GM12878 (cell line): ENCODE data around the gene ZYX. TPM values are rescaled to one million over a fixed set of nuclear protein-coding genes. Genes with fewer than 3 reads are reported as not detected.
A peak's percentile ranks its signal among the peaks of the same experiment; 100 is the strongest.

Source experiments
- ATAC-seq: fragments of 200-7000 bp; cut with Tn5 transposase; 3 replicates; pipeline ENCODE4 v1.9.1; 2020; ENCODE audit warnings: mild to moderate bottlenecking, moderate library complexity
- BruUV-seq: library from RNA; stranded (reverse); fragments of 400-500 nt; replicated peaks from 2 replicates; lab custom pipeline; 2021; lab: Mats Ljungman, UMichigan
- CTCF ChIA-PET: fragments of 300-600 bp; sonication (Branson Sonifier 250); formaldehyde crosslinking; extraction: SDS; loops from one replicate; lab custom pipeline; 2021; ENCODE audit warnings: inconsistent platforms; lab: Yijun Ruan, JAX
- POLR2A ChIA-PET: fragments of 350-600 bp; formaldehyde crosslinking; extraction: SDS; loops from one replicate; lab custom pipeline; 2021; ENCODE audit warnings: inconsistent platforms; lab: Charles Lee
- RAD21 ChIA-PET: fragments of 300-600 bp; sonication (Branson Sonifier 250); formaldehyde crosslinking; loops from one replicate; lab custom pipeline; 2023; ENCODE audit warnings: antibody characterized with exemption; ENCODE audit not compliant: unreplicated experiment; lab: Charles Lee
- SMC1A ChIA-PET: fragments of 300-600 bp; sonication (Branson Sonifier 250); formaldehyde crosslinking; loops from one replicate; lab custom pipeline; 2023; ENCODE audit not compliant: unreplicated experiment, uncharacterized antibody; lab: Charles Lee
- DNase-seq: peaks from one replicate; pipeline ENCODE4 v3.0.0-alpha.2; 2011; ENCODE audit warnings: low read depth, low spot score
- FAIRE-seq: peaks from 3 replicates; lab custom pipeline; 2011; peaks lifted over from hg19 to GRCh38; lab: Jason Lieb, UNC
- H2AFZ ChIP-seq: 2 replicates; pipeline ENCODE4 v1.6.0; 2011; ENCODE audit warnings: low read depth, low read length, control low read depth; ENCODE audit not compliant: control insufficient read depth
- H3K27ac ChIP-seq: 2 replicates; pipeline ENCODE4 v1.5.1; 2011; ENCODE audit warnings: control low read depth; ENCODE audit not compliant: control insufficient read depth, insufficient read depth
- H3K27me3 ChIP-seq, 2 experiments: replicated peaks in 1 of 2; 2 replicates each; pipeline versions ENCODE4 v1.6.0 to v1.6.1; 2011; ENCODE audit warnings: low read length in 1 of 2; ENCODE audit not compliant: control insufficient read depth in 2 of 2, insufficient read depth in 2 of 2
- H3K36me3 ChIP-seq, 2 experiments: 2 replicates each; pipeline ENCODE4 v1.5.1; 2011; ENCODE audit warnings: low read length in 1 of 2; ENCODE audit not compliant: control insufficient read depth in 2 of 2, insufficient read depth in 2 of 2
- H3K4me1 ChIP-seq: 2 replicates; pipeline ENCODE4 v1.6.1; 2011; ENCODE audit warnings: mild to moderate bottlenecking, low read length, moderate library complexity, mixed read lengths; ENCODE audit not compliant: control insufficient read depth, insufficient read depth
- H3K4me2 ChIP-seq: 2 replicates; pipeline ENCODE4 v1.6.0; 2011; ENCODE audit warnings: control low read depth; ENCODE audit not compliant: control insufficient read depth, insufficient read depth
- H3K4me3 ChIP-seq: fragments of 200-600 bp; sonication (generic); 2 replicates; pipeline ENCODE4 v1.5.1; 2016
- H3K79me2 ChIP-seq: 2 replicates; pipeline ENCODE4 v1.6.0; 2011; ENCODE audit warnings: low read length; ENCODE audit not compliant: control insufficient read depth, insufficient read depth
- H3K9ac ChIP-seq: 2 replicates; pipeline ENCODE4 v1.8.0; 2011; ENCODE audit warnings: low read length, control low read depth, mixed read lengths; ENCODE audit not compliant: control insufficient read depth, insufficient read depth
- H3K9me3 ChIP-seq: replicated peaks from 3 replicates; pipeline ENCODE4 v1.5.1; 2011; ENCODE audit warnings: mild to moderate bottlenecking, low read length; ENCODE audit not compliant: control insufficient read depth, insufficient read depth
- H4K20me1 ChIP-seq: 2 replicates; pipeline ENCODE4 v1.6.0; 2011; ENCODE audit not compliant: control insufficient read depth, insufficient read depth
- CTCF ChIP-seq, 3 experiments: IDR thresholded peaks in 2 of 3; conservative IDR thresholded peaks in 1 of 3; 2 replicates each; pipeline ENCODE4 v1.5.1; 2011; ENCODE audit warnings: low read depth in 3 of 3, low read length in 3 of 3, mild to moderate bottlenecking in 3 of 3, control low read depth in 2 of 3, moderate library complexity in 2 of 3, inconsistent platforms in 1 of 3, mixed read lengths in 1 of 3; ENCODE audit not compliant: control insufficient read depth in 2 of 3, insufficient read depth in 1 of 3; ENCODE audit errors: extremely low read depth in 1 of 3
- HDGF ChIP-seq: fragments of 450-650 bp; IDR thresholded peaks from 2 replicates; pipeline ENCODE4 v1.6.1; 2016; ENCODE audit warnings: antibody characterized with exemption
- RAD21 ChIP-seq: IDR thresholded peaks from 2 replicates; pipeline ENCODE4 v1.6.1; 2011; ENCODE audit warnings: mild to moderate bottlenecking, low read depth, low read length, moderate library complexity; ENCODE audit not compliant: insufficient read depth
- RB1 ChIP-seq: fragments of 450-650 bp; formaldehyde crosslinking; IDR thresholded peaks from 2 replicates; pipeline ENCODE4 v1.6.1; 2017; ENCODE audit warnings: mild to moderate bottlenecking, borderline replicate concordance
- RCOR1 ChIP-seq: conservative IDR thresholded peaks from 2 replicates; pipeline ENCODE4 v1.6.1; 2012; ENCODE audit warnings: low read depth, low read length, improper control_type of control experiment
- SMAD5 ChIP-seq: IDR thresholded peaks from 2 replicates; pipeline ENCODE4 v1.6.1; 2016; ENCODE audit warnings: antibody characterized with exemption, low read depth
- SMC3 ChIP-seq: IDR thresholded peaks from 2 replicates; pipeline ENCODE4 v1.6.1; 2011; ENCODE audit warnings: low read length, improper control_type of control experiment, borderline replicate concordance
- TBL1XR1 ChIP-seq: IDR thresholded peaks from 2 replicates; pipeline ENCODE4 v1.6.1; 2012; ENCODE audit warnings: low read depth, low read length, improper control_type of control experiment
- WGBS: methylation state at CpG from one replicate; pipeline ENCODE4 v1.1.6; 2016; ENCODE audit warnings: low lambda C conversion rate; ENCODE audit not compliant: insufficient replicate concordance, insufficient coverage; ENCODE audit errors: missing lambda C conversion rate; 5-methylcytosine and 5-hydroxymethylcytosine counted together
- in situ Hi-C: fragments of 300-500 bp; cut with MboI; formaldehyde crosslinking; loops from 9 replicates; pipeline ENCODE4 v1.14.3; 2018; ENCODE audit warnings: mixed read lengths
- intact Hi-C: fragments of 100-400 bp; cut with micrococcal nuclease; formaldehyde crosslinking; loops from one replicate; pipeline ENCODE4 v1.14.2; 2022; ENCODE audit not compliant: unreplicated experiment
- polyA plus RNA-seq, 11 experiments: library from polyadenylated mRNA; depleted of rRNA in 4 of 11; unstranded in 6 of 11; stranded (reverse) in 5 of 11; fragments of >200 nt; fragmentation: Nextera tagmentation in 4 of 11; fragmentation: Illumina TruSeq in 1 of 11; extraction: Ambion mirVana in 4 of 11; extraction: Trizol in 1 of 11; gene quantifications; 1 replicate in 1 of 11; 2 replicates in 10 of 11; pipeline versions ENCODE4 v1.2.1 to v1.2.3, GENCODE V29; 2011 to 2016; ENCODE audit warnings: inconsistent platforms in 2 of 11, missing spikeins in 2 of 11, low read depth in 1 of 11
- total RNA-seq, 4 experiments: library from RNA; depleted of rRNA in 3 of 4; stranded (reverse); fragments of >200 nt in 3 of 4; fragmentation: Illumina TruSeq in 1 of 4; extraction: Trizol in 1 of 4; gene quantifications; 2 replicates each; pipeline versions ENCODE4 v1.2.1 to v1.2.3, GENCODE V29; 2013 to 2021
- TF ChIP-seq, protein P1 (sequence below): fragments of 450-650 bp; IDR thresholded peaks from 2 replicates; pipeline ENCODE4 v1.6.1; 2016; ENCODE audit warnings: mild to moderate bottlenecking, moderate library complexity, borderline replicate concordance
- TF ChIP-seq, protein P2 (sequence below): IDR thresholded peaks from 2 replicates; pipeline ENCODE4 v1.6.1; 2011; ENCODE audit warnings: low read depth, mild to moderate bottlenecking, low read length, moderate library complexity, borderline replicate concordance; ENCODE audit errors: extremely low read depth
- TF ChIP-seq, protein P3 (sequence below): fragments of 450-650 bp; IDR thresholded peaks from 2 replicates; pipeline ENCODE4 v1.6.1; 2017; ENCODE audit warnings: mild to moderate bottlenecking, moderate library complexity

Gene ZYX
- total and polyA plus RNA-seq, 10 of the 15 experiments (the other 5 are each of a cell fraction or from before 2014, with no cell fraction given) = 2.1 to 100 (median 27.6) TPM

DNA sequence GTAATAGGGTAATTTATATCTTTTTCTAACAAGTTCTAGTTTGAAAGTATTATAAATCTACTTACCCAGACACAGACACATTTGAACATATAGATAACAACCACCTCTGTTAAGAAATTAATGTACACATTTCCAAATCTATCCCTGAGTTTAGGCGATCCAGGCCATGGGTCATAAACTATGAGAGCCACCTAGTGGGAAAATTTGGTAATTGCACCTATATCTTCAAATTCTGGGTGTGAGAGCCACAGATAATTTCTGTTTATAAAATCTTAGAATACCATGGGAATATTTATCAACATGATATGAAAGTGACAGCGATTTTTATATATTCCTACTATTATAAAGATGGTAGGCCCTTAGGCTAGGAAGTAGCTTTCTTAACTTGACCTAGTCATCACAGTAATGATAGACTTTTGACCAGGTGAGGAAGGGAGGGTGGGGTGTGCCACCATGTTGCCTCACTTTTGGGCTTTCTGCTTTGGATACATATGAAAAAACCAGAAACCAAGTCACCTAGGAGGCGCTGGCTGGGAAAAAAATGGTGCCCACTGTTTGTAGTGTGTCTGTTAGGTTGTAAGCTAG is 35.5 kb downstream of the ZYX start:
- no peaks in the 10 kb centered on the region for H3K27me3 ChIP-seq
- ATAC-seq (peak; percentile 82), FAIRE-seq (peak; percentile 89), DNase-seq (no peak)
- ChIA-PET SMC1A (interaction anchor here (0.8 to 4.9 kb wide), 13 partner anchors 10 to 614 kb away, joined by 3 to 73 read pairs (median 4); no protein-coding TSS in a partner anchor), CTCF (interaction anchor here (0.7 to 4.9 kb wide), 39 partner anchors 9 to 610 kb away, joined by 3 to 124 read pairs (median 4); no protein-coding TSS in a partner anchor), POLR2A (interaction anchor here (1.0 kb wide), 1 partner anchor 57 kb away, joined by 3 read pairs; no protein-coding TSS in a partner anchor), RAD21 (interaction anchor here (0.7 to 3.9 kb wide), 11 partner anchors 10 to 784 kb away, joined by 3 to 54 read pairs (median 4); no protein-coding TSS in a partner anchor)
- H4K20me1 ChIP-seq = no peaks in the 10 kb centered on the region
- no TSS peak for BruUV-seq
- no peaks in the 10 kb centered on the region for H3K36me3 ChIP-seq
- no peak overlapping the region for H2AFZ ChIP-seq
- 1% methylated on average over 3 of the region's 3 CpGs for WGBS
- in situ Hi-C loops (loop anchor here (10.0 kb wide), 1 partner anchor 402 kb away; no protein-coding TSS in a partner anchor), intact Hi-C loops (loop anchor here (1.0 to 10.0 kb wide), 3 partner anchors 36 to 412 kb away; no protein-coding TSS in a partner anchor)
- H3K4me3 ChIP-seq = no peak overlapping the region
- no peaks in the 10 kb centered on the region for H3K79me2 ChIP-seq
- no peak overlapping the region for H3K27ac ChIP-seq
- H3K9me3 ChIP-seq = no peaks in the 10 kb centered on the region
- no peak overlapping the region for H3K4me2 ChIP-seq
- H3K4me1 ChIP-seq = no peaks in the 10 kb centered on the region
- no peak overlapping the region for H3K9ac ChIP-seq
- TF ChIP-seq RAD21 (peak; percentile 81), SMAD5 (no peak), CTCF (IDR thresholded peaks at IDR 0.05 in 2 of 3, conservative IDR thresholded peaks at IDR 0.05 in 1 of 3; ENCODE audit: control insufficient read depth in 2 of 3, extremely low read depth in 1 of 3, insufficient read depth in 1 of 3, low read depth in 3 of 3, low read length in 3 of 3) (peak; percentile 61 to 77 (median 62)), TBL1XR1 (no peak), HDGF (no peak), RB1 (no peak), RCOR1 (no peak), SMC3 (peak; percentile 85; the same call in 1 of the 2 replicates)
- TF ChIP-seq, protein P1, sequence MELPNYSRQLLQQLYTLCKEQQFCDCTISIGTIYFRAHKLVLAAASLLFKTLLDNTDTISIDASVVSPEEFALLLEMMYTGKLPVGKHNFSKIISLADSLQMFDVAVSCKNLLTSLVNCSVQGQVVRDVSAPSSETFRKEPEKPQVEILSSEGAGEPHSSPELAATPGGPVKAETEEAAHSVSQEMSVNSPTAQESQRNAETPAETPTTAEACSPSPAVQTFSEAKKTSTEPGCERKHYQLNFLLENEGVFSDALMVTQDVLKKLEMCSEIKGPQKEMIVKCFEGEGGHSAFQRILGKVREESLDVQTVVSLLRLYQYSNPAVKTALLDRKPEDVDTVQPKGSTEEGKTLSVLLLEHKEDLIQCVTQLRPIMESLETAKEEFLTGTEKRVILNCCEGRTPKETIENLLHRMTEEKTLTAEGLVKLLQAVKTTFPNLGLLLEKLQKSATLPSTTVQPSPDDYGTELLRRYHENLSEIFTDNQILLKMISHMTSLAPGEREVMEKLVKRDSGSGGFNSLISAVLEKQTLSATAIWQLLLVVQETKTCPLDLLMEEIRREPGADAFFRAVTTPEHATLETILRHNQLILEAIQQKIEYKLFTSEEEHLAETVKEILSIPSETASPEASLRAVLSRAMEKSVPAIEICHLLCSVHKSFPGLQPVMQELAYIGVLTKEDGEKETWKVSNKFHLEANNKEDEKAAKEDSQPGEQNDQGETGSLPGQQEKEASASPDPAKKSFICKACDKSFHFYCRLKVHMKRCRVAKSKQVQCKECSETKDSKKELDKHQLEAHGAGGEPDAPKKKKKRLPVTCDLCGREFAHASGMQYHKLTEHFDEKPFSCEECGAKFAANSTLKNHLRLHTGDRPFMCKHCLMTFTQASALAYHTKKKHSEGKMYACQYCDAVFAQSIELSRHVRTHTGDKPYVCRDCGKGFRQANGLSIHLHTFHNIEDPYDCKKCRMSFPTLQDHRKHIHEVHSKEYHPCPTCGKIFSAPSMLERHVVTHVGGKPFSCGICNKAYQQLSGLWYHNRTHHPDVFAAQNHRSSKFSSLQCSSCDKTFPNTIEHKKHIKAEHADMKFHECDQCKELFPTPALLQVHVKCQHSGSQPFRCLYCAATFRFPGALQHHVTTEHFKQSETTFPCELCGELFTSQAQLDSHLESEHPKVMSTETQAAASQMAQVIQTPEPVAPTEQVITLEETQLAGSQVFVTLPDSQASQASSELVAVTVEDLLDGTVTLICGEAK = no peak
- TF ChIP-seq, protein P2, sequence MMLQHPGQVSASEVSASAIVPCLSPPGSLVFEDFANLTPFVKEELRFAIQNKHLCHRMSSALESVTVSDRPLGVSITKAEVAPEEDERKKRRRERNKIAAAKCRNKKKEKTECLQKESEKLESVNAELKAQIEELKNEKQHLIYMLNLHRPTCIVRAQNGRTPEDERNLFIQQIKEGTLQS = no peak
- TF ChIP-seq, protein P3, sequence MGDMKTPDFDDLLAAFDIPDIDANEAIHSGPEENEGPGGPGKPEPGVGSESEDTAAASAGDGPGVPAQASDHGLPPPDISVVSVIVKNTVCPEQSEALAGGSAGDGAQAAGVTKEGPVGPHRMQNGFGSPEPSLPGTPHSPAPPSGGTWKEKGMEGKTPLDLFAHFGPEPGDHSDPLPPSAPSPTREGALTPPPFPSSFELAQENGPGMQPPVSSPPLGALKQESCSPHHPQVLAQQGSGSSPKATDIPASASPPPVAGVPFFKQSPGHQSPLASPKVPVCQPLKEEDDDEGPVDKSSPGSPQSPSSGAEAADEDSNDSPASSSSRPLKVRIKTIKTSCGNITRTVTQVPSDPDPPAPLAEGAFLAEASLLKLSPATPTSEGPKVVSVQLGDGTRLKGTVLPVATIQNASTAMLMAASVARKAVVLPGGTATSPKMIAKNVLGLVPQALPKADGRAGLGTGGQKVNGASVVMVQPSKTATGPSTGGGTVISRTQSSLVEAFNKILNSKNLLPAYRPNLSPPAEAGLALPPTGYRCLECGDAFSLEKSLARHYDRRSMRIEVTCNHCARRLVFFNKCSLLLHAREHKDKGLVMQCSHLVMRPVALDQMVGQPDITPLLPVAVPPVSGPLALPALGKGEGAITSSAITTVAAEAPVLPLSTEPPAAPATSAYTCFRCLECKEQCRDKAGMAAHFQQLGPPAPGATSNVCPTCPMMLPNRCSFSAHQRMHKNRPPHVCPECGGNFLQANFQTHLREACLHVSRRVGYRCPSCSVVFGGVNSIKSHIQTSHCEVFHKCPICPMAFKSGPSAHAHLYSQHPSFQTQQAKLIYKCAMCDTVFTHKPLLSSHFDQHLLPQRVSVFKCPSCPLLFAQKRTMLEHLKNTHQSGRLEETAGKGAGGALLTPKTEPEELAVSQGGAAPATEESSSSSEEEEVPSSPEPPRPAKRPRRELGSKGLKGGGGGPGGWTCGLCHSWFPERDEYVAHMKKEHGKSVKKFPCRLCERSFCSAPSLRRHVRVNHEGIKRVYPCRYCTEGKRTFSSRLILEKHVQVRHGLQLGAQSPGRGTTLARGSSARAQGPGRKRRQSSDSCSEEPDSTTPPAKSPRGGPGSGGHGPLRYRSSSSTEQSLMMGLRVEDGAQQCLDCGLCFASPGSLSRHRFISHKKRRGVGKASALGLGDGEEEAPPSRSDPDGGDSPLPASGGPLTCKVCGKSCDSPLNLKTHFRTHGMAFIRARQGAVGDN = no peak
